Measurements from ENCODE around the gene CDH13. TPM values are rescaled to one million over a fixed set of nuclear protein-coding genes. Genes with fewer than 3 reads are reported as not detected.

The CDH13 gene
- total RNA-seq, 1 donor from 2014 or later, result 81.1 TPM

GRCh38 chr16:82820855-82821254 lies 194.1 kb downstream of the CDH13 start:
- H3K9me3 Mint-ChIP-seq (ENCODE audit: unreplicated experiment), result no peaks in the 10 kb centered on the region
- no peaks in the 10 kb centered on the region for H3K27me3 Mint-ChIP-seq (ENCODE audit: unreplicated experiment)
- peak overlapping the region; percentile 62 for H3K27ac Mint-ChIP-seq (ENCODE audit: unreplicated experiment)
- peaks cover 5% of the 10 kb centered on the region for H3K4me1 Mint-ChIP-seq (ENCODE audit: low read depth, unreplicated experiment)
- peaks cover 9% of the 10 kb centered on the region for H3K36me3 Mint-ChIP-seq (ENCODE audit: unreplicated experiment)
- no peak overlapping the region for H3K4me3 Mint-ChIP-seq (ENCODE audit: unreplicated experiment)
- no peak for TF ChIP-seq CTCF (IDR thresholded peaks at IDR 0.05; ENCODE audit: partially characterized antibody, unreplicated experiment)
- DNase-seq, result no peak

DNA sequence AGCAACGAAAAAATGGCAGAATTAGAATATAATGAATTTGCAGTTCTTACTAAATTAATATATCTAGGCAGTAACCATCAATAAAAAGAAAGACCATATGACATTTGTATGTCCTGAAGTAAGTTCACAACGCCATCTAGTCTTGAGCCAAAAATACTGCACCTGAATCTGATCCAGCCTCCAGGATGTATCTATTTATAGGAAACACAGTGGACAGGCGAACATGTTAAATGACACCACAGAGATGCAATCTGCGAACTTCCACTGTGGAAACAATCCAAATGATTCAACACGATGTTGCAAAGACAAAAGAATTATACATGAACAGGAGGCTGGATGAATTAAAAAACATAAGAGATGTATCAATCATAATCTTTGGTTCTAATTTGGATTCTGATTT lies 197.6 kb downstream of the CDH13 start:
- Mint-ChIP-seq H3K27me3 (ENCODE audit: unreplicated experiment) (no peaks in the 10 kb centered on the region), H3K4me1 (ENCODE audit: low read depth, unreplicated experiment) (peaks cover 20% of the 10 kb centered on the region), H3K4me3 (ENCODE audit: unreplicated experiment) (no peak overlapping the region), H3K36me3 (ENCODE audit: unreplicated experiment) (peaks cover 9% of the 10 kb centered on the region), H3K9me3 (ENCODE audit: unreplicated experiment) (no peaks in the 10 kb centered on the region), H3K27ac (ENCODE audit: unreplicated experiment) (no peak overlapping the region)
- no peak for DNase-seq
- TF ChIP-seq CTCF (IDR thresholded peaks at IDR 0.05; ENCODE audit: partially characterized antibody, unreplicated experiment), result no peak

DNA sequence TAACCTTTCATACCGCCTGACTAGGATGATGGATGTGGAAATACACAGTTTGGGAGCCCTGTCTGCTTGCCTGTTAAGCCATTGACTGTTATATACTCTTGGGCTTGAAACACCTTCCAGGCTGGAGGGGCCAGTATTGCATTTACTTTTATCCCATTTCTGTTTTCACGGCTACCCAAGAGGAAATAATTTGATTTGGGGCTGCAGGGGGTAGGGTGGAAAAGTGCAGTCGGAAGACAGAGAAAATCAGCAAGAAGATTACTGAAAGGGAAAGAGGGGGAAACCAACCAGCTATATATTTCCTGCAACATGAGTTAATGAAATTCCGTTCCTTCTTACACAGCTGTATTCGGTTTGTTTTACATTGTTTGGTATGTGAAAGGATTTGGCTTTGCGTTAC lies 202.5 kb downstream of the CDH13 start:
- Mint-ChIP-seq H3K4me1 (ENCODE audit: low read depth, unreplicated experiment) (peaks cover 52% of the 10 kb centered on the region), H3K27ac (ENCODE audit: unreplicated experiment) (no peak overlapping the region), H3K9me3 (ENCODE audit: unreplicated experiment) (peaks cover 17% of the 10 kb centered on the region), H3K4me3 (ENCODE audit: unreplicated experiment) (no peak overlapping the region), H3K36me3 (ENCODE audit: unreplicated experiment) (peaks cover 4% of the 10 kb centered on the region), H3K27me3 (ENCODE audit: unreplicated experiment) (peaks cover 4% of the 10 kb centered on the region)
- DNase-seq, result no peak
- no peak for TF ChIP-seq CTCF (IDR thresholded peaks at IDR 0.05; ENCODE audit: partially characterized antibody, unreplicated experiment)

DNA sequence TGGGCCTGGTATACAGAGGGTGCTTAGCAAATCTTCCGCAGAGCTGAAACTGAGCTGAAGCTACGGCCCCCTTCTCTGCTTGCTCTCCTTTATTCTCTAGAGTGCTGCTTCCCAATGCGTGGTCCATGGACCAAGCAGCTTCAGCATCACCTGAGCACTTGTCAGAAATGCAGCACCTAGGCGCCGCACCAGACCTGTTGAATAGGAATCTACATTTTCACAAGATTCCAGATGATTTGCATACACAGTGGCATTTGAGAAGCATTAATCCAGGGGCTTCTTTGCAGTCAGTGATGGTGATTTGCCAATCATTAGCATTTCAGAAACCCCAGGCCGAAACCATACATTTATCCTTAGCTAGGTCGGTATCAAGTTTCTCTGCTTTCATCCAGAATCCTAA lies 204.2 kb downstream of the CDH13 start:
- H3K27ac Mint-ChIP-seq (ENCODE audit: unreplicated experiment), result peak overlapping the region; percentile 78
- H3K27me3 Mint-ChIP-seq (ENCODE audit: unreplicated experiment), result peaks cover 4% of the 10 kb centered on the region
- no peak for DNase-seq
- peaks cover 66% of the 10 kb centered on the region for H3K4me1 Mint-ChIP-seq (ENCODE audit: low read depth, unreplicated experiment)
- H3K36me3 Mint-ChIP-seq (ENCODE audit: unreplicated experiment), result no peaks in the 10 kb centered on the region
- peaks cover 20% of the 10 kb centered on the region for H3K9me3 Mint-ChIP-seq (ENCODE audit: unreplicated experiment)
- TF ChIP-seq CTCF (IDR thresholded peaks at IDR 0.05; ENCODE audit: partially characterized antibody, unreplicated experiment), result no peak
- no peak overlapping the region for H3K4me3 Mint-ChIP-seq (ENCODE audit: unreplicated experiment)

GRCh38 chr16:82832821-82833220 lies 206.1 kb downstream of the CDH13 start:
- Mint-ChIP-seq H3K27me3 (ENCODE audit: unreplicated experiment) (peaks cover 4% of the 10 kb centered on the region), H3K9me3 (ENCODE audit: unreplicated experiment) (peaks cover 20% of the 10 kb centered on the region), H3K4me1 (ENCODE audit: low read depth, unreplicated experiment) (peaks cover 60% of the 10 kb centered on the region), H3K36me3 (ENCODE audit: unreplicated experiment) (no peaks in the 10 kb centered on the region), H3K27ac (ENCODE audit: unreplicated experiment) (peak overlapping the region; percentile 97), H3K4me3 (ENCODE audit: unreplicated experiment) (peak overlapping the region; percentile 63)
- no peak for TF ChIP-seq CTCF (IDR thresholded peaks at IDR 0.05; ENCODE audit: partially characterized antibody, unreplicated experiment)
- no peak for DNase-seq
